ENCODE measurements around the gene NWD2. TPM values are rescaled to one million over a fixed set of nuclear protein-coding genes. Genes with fewer than 3 reads are reported as not detected.

The NWD2 gene
- total RNA-seq, 1 experiment from 2014 or later: not detected

GRCh38 chr4:37279121-37279520, 34.6 kb downstream of the NWD2 start:
- H3K27me3 ChIP-seq (ENCODE audit: insufficient read depth, low read length): no peaks in the 10 kb centered on the region
- no peaks in the 10 kb centered on the region for H3K23me2 ChIP-seq (ENCODE audit: insufficient read length, low read depth, low read length, poor library complexity, severe bottlenecking)

More at GRCh38 chr4:37279121-37279520, 34.6 kb downstream of the NWD2 start:
- H3K36me3 Mint-ChIP-seq (ENCODE audit: insufficient read depth in 1 of 3, low read depth in 3 of 3): no peaks in the 10 kb centered on the region
- H3K27me3 Mint-ChIP-seq (ENCODE audit: low read depth): peaks cover 3% of the 10 kb centered on the region; the same call in 1 of the 2 replicates
- no peak overlapping the region for H3K27ac Mint-ChIP-seq
- H4K5ac ChIP-seq (ENCODE audit: insufficient read length, low read depth, low read length): no peak overlapping the region
- no peak for DNase-seq
- no peak overlapping the region for H2AFZ ChIP-seq (ENCODE audit: low read length)
- H3K9me3 ChIP-seq (ENCODE audit: control insufficient read depth, low read depth, low read length): no peaks in the 10 kb centered on the region
- no peak overlapping the region for H3K23ac ChIP-seq (ENCODE audit: insufficient read length, low read depth, low read length)
- no peaks in the 10 kb centered on the region for H4K20me1 ChIP-seq (ENCODE audit: control insufficient read depth, insufficient read depth, insufficient read length)
- H3K4me1 Mint-ChIP-seq: no peaks in the 10 kb centered on the region
- H3K18ac ChIP-seq (ENCODE audit: insufficient read length, low read depth, low read length): no peak overlapping the region
- TF ChIP-seq CTCF (conservative IDR thresholded peaks at IDR 0.05): no peak
- H3K4me3 Mint-ChIP-seq: no peak overlapping the region
- H3K27ac ChIP-seq (ENCODE audit: insufficient read length, low read depth, low read length): no peak overlapping the region
- H3K14ac ChIP-seq (ENCODE audit: insufficient read depth, low read length): no peak overlapping the region
- no peak overlapping the region for H2BK15ac ChIP-seq (ENCODE audit: low read depth, low read length)
- H4K8ac ChIP-seq (replicated peaks; ENCODE audit: insufficient read length, low read depth, low read length): no peak overlapping the region
- no peak overlapping the region for H3K9ac ChIP-seq (ENCODE audit: extremely low read depth, insufficient read length, low read length)
- H3T11ph ChIP-seq (ENCODE audit: low read length): no peak overlapping the region
- H2BK5ac ChIP-seq (ENCODE audit: insufficient read length, low read length): no peak overlapping the region
- no peak overlapping the region for H3K4me2 ChIP-seq (ENCODE audit: insufficient read depth, insufficient read length, low read length)
- H3K9me3 Mint-ChIP-seq: no peaks in the 10 kb centered on the region; a peak in 2 of 5 replicates
- no peaks in the 10 kb centered on the region for H3K79me1 ChIP-seq (ENCODE audit: insufficient read depth, low read depth, low read length, poor library complexity, severe bottlenecking)
- H2BK12ac ChIP-seq (ENCODE audit: insufficient read length, low read depth, low read length): no peak overlapping the region
- no peak overlapping the region for H4K91ac ChIP-seq (ENCODE audit: insufficient read length, low read depth, low read length)
- H3K79me2 ChIP-seq (ENCODE audit: insufficient read depth, low read length): no peaks in the 10 kb centered on the region
- no peak overlapping the region for H2BK20ac ChIP-seq (ENCODE audit: low read depth, low read length, poor library complexity, severe bottlenecking)
- H3K56ac ChIP-seq (ENCODE audit: insufficient read length, low read depth, low read length): no peak overlapping the region
- H3K4me1 ChIP-seq (ENCODE audit: insufficient read depth, low read length): no peaks in the 10 kb centered on the region
- no peak overlapping the region for H2BK120ac ChIP-seq (ENCODE audit: low read depth, low read length, poor library complexity, severe bottlenecking)
- WGBS (ENCODE audit: extremely low coverage, insufficient read length, low lambda C conversion rate): no CpG with 5 or more reads among the region's 1 CpG
- no peak overlapping the region for H2AK5ac ChIP-seq (ENCODE audit: insufficient read length, low read length)
- no peak overlapping the region for H3K4ac ChIP-seq (ENCODE audit: low read depth, low read length)

All from H9 (cell line).